ENCODE results near the gene ZNF213. TPM values are rescaled to one million over a fixed set of nuclear protein-coding genes. Genes with fewer than 3 reads are reported as not detected.
A peak's percentile ranks its signal among the peaks of the same experiment; 100 is the strongest.

The ZNF213 gene
- polyA plus RNA-seq, 1 donor (not counting 4 experiments of a cell fraction or from before 2014, with no cell fraction given) = 0.51 TPM

- dilution Hi-C loops (cut with MboI; ENCODE audit: extremely low pct_ligation_motif_present, low sequenced_read_pairs) = no loop called here
- Histone ChIP-seq H2AFZ (ENCODE audit: control insufficient read depth, low read length) (peak overlapping the region; percentile 27), H3K27ac (ENCODE audit: control insufficient read depth, insufficient read depth, low read length) (no peak overlapping the region), H3K4me1 (ENCODE audit: control insufficient read depth, extremely low read depth, insufficient read depth, low read length) (peaks cover 11% of the 10 kb centered on the region), H3K36me3 (ENCODE audit: control insufficient read depth in 2 of 2, extremely low read depth in 1 of 2, insufficient read depth in 2 of 2, low read length in 2 of 2) (peaks cover 0 to 9% of the 10 kb centered on the region in 2 experiments), H3K79me2 (ENCODE audit: control insufficient read depth, insufficient read depth, low read length) (peaks cover 21% of the 10 kb centered on the region), H3K9me3 (ENCODE audit: control insufficient read depth, low read depth, low read length) (no peaks in the 10 kb centered on the region), H3K9ac (ENCODE audit: control insufficient read depth, extremely low read depth, insufficient read depth, low read length) (peak overlapping the region; percentile 76), H3K9me1 (ENCODE audit: control insufficient read depth, extremely low read depth, insufficient read depth, low read length) (no peaks in the 10 kb centered on the region), H3K27me3 (ENCODE audit: control insufficient read depth, extremely low read depth, insufficient read depth, low read length) (no peaks in the 10 kb centered on the region), H4K20me1 (ENCODE audit: control insufficient read depth, extremely low read depth, insufficient read depth, low read length) (no peaks in the 10 kb centered on the region), H3K4me2 (ENCODE audit: control insufficient read depth, extremely low read depth, insufficient read depth, low read depth, low read length) (peak overlapping the region; percentile 70), H3K4me3 (ENCODE audit: control insufficient read depth in 2 of 3, extremely low read depth in 1 of 3, insufficient read depth in 2 of 3, low read depth in 1 of 3, low read length in 3 of 3) (peak overlapping the region; percentile 69 to 88 (median 82))
- TF ChIP-seq EZH2 (IDR thresholded peaks at IDR 0.05; ENCODE audit: low read length) (no peak), CTCF (optimal IDR thresholded peaks at IDR 0.05 in 1 of 3, IDR thresholded peaks at IDR 0.05 in 1 of 3, conservative IDR thresholded peaks at IDR 0.05 in 1 of 3; ENCODE audit: extremely low read depth in 1 of 3, insufficient read depth in 2 of 3, low read length in 3 of 3) (no peak)
- FAIRE-seq (no peak), DNase-seq (ENCODE audit: low read depth, low spot score) (no peak)
Measured at GRCh38 chr16:3112881-3113574, 21.8 kb upstream of the ZNF213 start.

- Histone ChIP-seq H3K36me3 (ENCODE audit: control insufficient read depth in 2 of 2, extremely low read depth in 1 of 2, insufficient read depth in 2 of 2, low read length in 2 of 2) (peaks cover 0 to 10% of the 10 kb centered on the region in 2 experiments), H3K27me3 (ENCODE audit: control insufficient read depth, extremely low read depth, insufficient read depth, low read length) (no peaks in the 10 kb centered on the region), H3K79me2 (ENCODE audit: control insufficient read depth, insufficient read depth, low read length) (peaks cover 21% of the 10 kb centered on the region), H3K4me3 (ENCODE audit: control insufficient read depth in 2 of 3, extremely low read depth in 1 of 3, insufficient read depth in 2 of 3, low read depth in 1 of 3, low read length in 3 of 3) (peak overlapping the region; percentile 69 to 88 (median 82)), H3K4me2 (ENCODE audit: control insufficient read depth, extremely low read depth, insufficient read depth, low read depth, low read length) (peak overlapping the region; percentile 70), H3K9ac (ENCODE audit: control insufficient read depth, extremely low read depth, insufficient read depth, low read length) (peak overlapping the region; percentile 76), H3K27ac (ENCODE audit: control insufficient read depth, insufficient read depth, low read length) (no peak overlapping the region), H3K9me3 (ENCODE audit: control insufficient read depth, low read depth, low read length) (no peaks in the 10 kb centered on the region), H3K9me1 (ENCODE audit: control insufficient read depth, extremely low read depth, insufficient read depth, low read length) (no peaks in the 10 kb centered on the region), H3K4me1 (ENCODE audit: control insufficient read depth, extremely low read depth, insufficient read depth, low read length) (peaks cover 15% of the 10 kb centered on the region), H2AFZ (ENCODE audit: control insufficient read depth, low read length) (no peak overlapping the region), H4K20me1 (ENCODE audit: control insufficient read depth, extremely low read depth, insufficient read depth, low read length) (no peaks in the 10 kb centered on the region)
- DNase-seq (ENCODE audit: low read depth, low spot score) (no peak), FAIRE-seq (no peak)
- dilution Hi-C loops (cut with MboI; ENCODE audit: extremely low pct_ligation_motif_present, low sequenced_read_pairs) = no loop called here
- TF ChIP-seq CTCF (optimal IDR thresholded peaks at IDR 0.05 in 1 of 3, IDR thresholded peaks at IDR 0.05 in 1 of 3, conservative IDR thresholded peaks at IDR 0.05 in 1 of 3; ENCODE audit: extremely low read depth in 1 of 3, insufficient read depth in 2 of 3, low read length in 3 of 3) (peak in 1 of 3 experiments; percentile 17), EZH2 (IDR thresholded peaks at IDR 0.05; ENCODE audit: low read length) (no peak)
Measured at GRCh38 chr16:3113765-3114479, 20.9 kb upstream of the ZNF213 start.

Data from keratinocyte (primary cell).